ENCODE measurements around the gene RASSF9.

The RASSF9 gene

GRCh38 chr12:85849344-85849743 lies 13.1 kb upstream of the RASSF9 start:
- H3K4me1 ChIP-seq (ENCODE audit: control insufficient read depth, insufficient read depth, low read length), result no peaks in the 10 kb centered on the region
- 63 to 68% methylated on average over 3 of the region's 3 CpGs for WGBS, 2 experiments
- no peak overlapping the region for H3K27ac ChIP-seq (ENCODE audit: insufficient read depth, low read depth, low read length, poor library complexity, severe bottlenecking)
- H3K9me3 ChIP-seq (ENCODE audit: control insufficient read depth, low read length), result no peaks in the 10 kb centered on the region
- H3K4me3 ChIP-seq (ENCODE audit: insufficient read depth, low read depth, low read length), result no peak overlapping the region
- no peaks in the 10 kb centered on the region for H3K36me3 ChIP-seq (ENCODE audit: control insufficient read depth, insufficient read depth, low read length)
- no peaks in the 10 kb centered on the region for H3K27me3 ChIP-seq (ENCODE audit: control insufficient read depth, insufficient read depth, low read length, poor library complexity, severe bottlenecking)

GRCh38 chr12:85843606-85844310 lies 7.5 kb upstream of the RASSF9 start:
- Histone ChIP-seq H3K36me3 (ENCODE audit: control insufficient read depth, insufficient read depth, low read length) (no peaks in the 10 kb centered on the region), H3K4me3 (ENCODE audit: insufficient read depth, low read depth, low read length) (no peak overlapping the region), H3K9me3 (ENCODE audit: control insufficient read depth, low read length) (no peaks in the 10 kb centered on the region), H3K4me1 (ENCODE audit: control insufficient read depth, insufficient read depth, low read length) (no peaks in the 10 kb centered on the region), H3K27ac (ENCODE audit: insufficient read depth, low read depth, low read length, poor library complexity, severe bottlenecking) (no peak overlapping the region), H3K27me3 (ENCODE audit: control insufficient read depth, insufficient read depth, low read length, poor library complexity, severe bottlenecking) (no peaks in the 10 kb centered on the region)
- WGBS, 2 experiments, result 94 to 95% methylated on average over 17 of the region's 17 CpGs

GRCh38 chr12:85835426-85836196 lies 598 bp downstream of the RASSF9 start:
- no peaks in the 10 kb centered on the region for H3K36me3 ChIP-seq (ENCODE audit: control insufficient read depth, insufficient read depth, low read length)
- no peaks in the 10 kb centered on the region for H3K9me3 ChIP-seq (ENCODE audit: control insufficient read depth, low read length)
- no peaks in the 10 kb centered on the region for H3K27me3 ChIP-seq (ENCODE audit: control insufficient read depth, insufficient read depth, low read length, poor library complexity, severe bottlenecking)
- H3K4me1 ChIP-seq (ENCODE audit: control insufficient read depth, insufficient read depth, low read length), result no peaks in the 10 kb centered on the region
- no peak overlapping the region for H3K27ac ChIP-seq (ENCODE audit: insufficient read depth, low read depth, low read length, poor library complexity, severe bottlenecking)
- WGBS, 2 experiments, result 66 to 69% methylated on average over 4 of the region's 4 CpGs
- H3K4me3 ChIP-seq (ENCODE audit: insufficient read depth, low read depth, low read length), result no peak overlapping the region

- Histone ChIP-seq H3K27ac (ENCODE audit: insufficient read depth, low read depth, low read length, poor library complexity, severe bottlenecking) (no peak overlapping the region), H3K27me3 (ENCODE audit: control insufficient read depth, insufficient read depth, low read length, poor library complexity, severe bottlenecking) (no peaks in the 10 kb centered on the region), H3K9me3 (ENCODE audit: control insufficient read depth, low read length) (no peaks in the 10 kb centered on the region), H3K4me1 (ENCODE audit: control insufficient read depth, insufficient read depth, low read length) (no peaks in the 10 kb centered on the region), H3K4me3 (ENCODE audit: insufficient read depth, low read depth, low read length) (no peak overlapping the region), H3K36me3 (ENCODE audit: control insufficient read depth, insufficient read depth, low read length) (no peaks in the 10 kb centered on the region)
- WGBS, 2 experiments, result 67 to 74% methylated on average over 1 to 2 of the region's 2 CpGs
These were observed 1.8 kb downstream of the RASSF9 start for GRCh38 chr12:85834378-85834777.

- H3K4me1 ChIP-seq (ENCODE audit: control insufficient read depth, insufficient read depth, low read length), result no peaks in the 10 kb centered on the region
- H3K36me3 ChIP-seq (ENCODE audit: control insufficient read depth, insufficient read depth, low read length), result no peaks in the 10 kb centered on the region
- H3K4me3 ChIP-seq (ENCODE audit: insufficient read depth, low read depth, low read length), result no peak overlapping the region
- H3K27ac ChIP-seq (ENCODE audit: insufficient read depth, low read depth, low read length, poor library complexity, severe bottlenecking), result no peak overlapping the region
- no peaks in the 10 kb centered on the region for H3K9me3 ChIP-seq (ENCODE audit: control insufficient read depth, low read length)
- H3K27me3 ChIP-seq (ENCODE audit: control insufficient read depth, insufficient read depth, low read length, poor library complexity, severe bottlenecking), result no peaks in the 10 kb centered on the region
These were observed 2.6 kb downstream of the RASSF9 start for GRCh38 chr12:85833579-85833978.

GRCh38 chr12:85831327-85831990 lies 4.8 kb downstream of the RASSF9 start:
- Histone ChIP-seq H3K36me3 (ENCODE audit: control insufficient read depth, insufficient read depth, low read length) (no peaks in the 10 kb centered on the region), H3K4me1 (ENCODE audit: control insufficient read depth, insufficient read depth, low read length) (no peaks in the 10 kb centered on the region), H3K9me3 (ENCODE audit: control insufficient read depth, low read length) (no peaks in the 10 kb centered on the region), H3K27me3 (ENCODE audit: control insufficient read depth, insufficient read depth, low read length, poor library complexity, severe bottlenecking) (no peaks in the 10 kb centered on the region), H3K27ac (ENCODE audit: insufficient read depth, low read depth, low read length, poor library complexity, severe bottlenecking) (no peak overlapping the region), H3K4me3 (ENCODE audit: insufficient read depth, low read depth, low read length) (no peak overlapping the region)
- WGBS, 2 experiments, result 100% methylated on average over 1 of the region's 2 CpGs

GRCh38 chr12:85829391-85829790 lies 6.8 kb downstream of the RASSF9 start:
- Histone ChIP-seq H3K27ac (ENCODE audit: insufficient read depth, low read depth, low read length, poor library complexity, severe bottlenecking) (no peak overlapping the region), H3K36me3 (ENCODE audit: control insufficient read depth, insufficient read depth, low read length) (no peaks in the 10 kb centered on the region), H3K27me3 (ENCODE audit: control insufficient read depth, insufficient read depth, low read length, poor library complexity, severe bottlenecking) (no peaks in the 10 kb centered on the region), H3K4me1 (ENCODE audit: control insufficient read depth, insufficient read depth, low read length) (no peaks in the 10 kb centered on the region), H3K4me3 (ENCODE audit: insufficient read depth, low read depth, low read length) (no peak overlapping the region), H3K9me3 (ENCODE audit: control insufficient read depth, low read length) (no peaks in the 10 kb centered on the region)
- 90 to 100% methylated on average over 1 of the region's 2 CpGs for WGBS, 2 experiments

- Histone ChIP-seq H3K4me1 (ENCODE audit: control insufficient read depth, insufficient read depth, low read length) (no peaks in the 10 kb centered on the region), H3K27me3 (ENCODE audit: control insufficient read depth, insufficient read depth, low read length, poor library complexity, severe bottlenecking) (no peaks in the 10 kb centered on the region), H3K36me3 (ENCODE audit: control insufficient read depth, insufficient read depth, low read length) (no peaks in the 10 kb centered on the region), H3K9me3 (ENCODE audit: control insufficient read depth, low read length) (no peaks in the 10 kb centered on the region), H3K4me3 (ENCODE audit: insufficient read depth, low read depth, low read length) (no peak overlapping the region), H3K27ac (ENCODE audit: insufficient read depth, low read depth, low read length, poor library complexity, severe bottlenecking) (no peak overlapping the region)
- 67 to 92% methylated on average over 1 of the region's 1 CpG for WGBS, 2 experiments
These were observed 7.6 kb downstream of the RASSF9 start for GRCh38 chr12:85828576-85828975.

GRCh38 chr12:85825746-85826145 lies 10.5 kb downstream of the RASSF9 start:
- H3K9me3 ChIP-seq (ENCODE audit: control insufficient read depth, low read length), result no peaks in the 10 kb centered on the region
- no peaks in the 10 kb centered on the region for H3K36me3 ChIP-seq (ENCODE audit: control insufficient read depth, insufficient read depth, low read length)
- no peak overlapping the region for H3K27ac ChIP-seq (ENCODE audit: insufficient read depth, low read depth, low read length, poor library complexity, severe bottlenecking)
- H3K4me3 ChIP-seq (ENCODE audit: insufficient read depth, low read depth, low read length), result no peak overlapping the region
- H3K4me1 ChIP-seq (ENCODE audit: control insufficient read depth, insufficient read depth, low read length), result no peaks in the 10 kb centered on the region
- H3K27me3 ChIP-seq (ENCODE audit: control insufficient read depth, insufficient read depth, low read length, poor library complexity, severe bottlenecking), result no peaks in the 10 kb centered on the region

GRCh38 chr12:85823436-85824180 lies 12.6 kb downstream of the RASSF9 start:
- Histone ChIP-seq H3K4me1 (ENCODE audit: control insufficient read depth, insufficient read depth, low read length) (no peaks in the 10 kb centered on the region), H3K9me3 (ENCODE audit: control insufficient read depth, low read length) (no peaks in the 10 kb centered on the region), H3K36me3 (ENCODE audit: control insufficient read depth, insufficient read depth, low read length) (no peaks in the 10 kb centered on the region), H3K27me3 (ENCODE audit: control insufficient read depth, insufficient read depth, low read length, poor library complexity, severe bottlenecking) (no peaks in the 10 kb centered on the region), H3K4me3 (ENCODE audit: insufficient read depth, low read depth, low read length) (no peak overlapping the region), H3K27ac (ENCODE audit: insufficient read depth, low read depth, low read length, poor library complexity, severe bottlenecking) (no peak overlapping the region)
- WGBS, 2 experiments, result 91 to 93% methylated on average over 4 of the region's 4 CpGs

All from ectodermal cell (in vitro differentiated cells).